ENCODE measurements around the gene TNFRSF14. TPM values are rescaled to one million over a fixed set of nuclear protein-coding genes. Genes with fewer than 3 reads are reported as not detected.
A peak's percentile ranks its signal among the peaks of the same experiment; 100 is the strongest.

The TNFRSF14 gene
- total and polyA plus RNA-seq, 7 experiments from 2014 or later = 52.5 to 253 (median 200) TPM

GRCh38 chr1:2529784-2530512 is 26.2 kb upstream of the TNFRSF14 start, which contains the start of gene HES5:
HES5 (minus strand) TSS chr1:2530263; CDS start chr1:2530164, 99 bp downstream.
- H3K4me1 ChIP-seq (ENCODE audit: control insufficient read depth in 2 of 2, insufficient read depth in 2 of 2, low read length in 2 of 2) = peaks cover 22 to 23% of the 10 kb centered on the region in 2 donors
- Mint-ChIP-seq H3K9me3 (no peaks in the 10 kb centered on the region), H3K4me3 (peak within 1 kb of the TSS; percentile 53 to 93 (median 77)), H3K36me3 (no peaks in the 10 kb centered on the region), H3K27me3 (peaks cover 0 to 48% (median 2%) of the 10 kb centered on the region in 5 donors), H3K4me1 (peaks cover 13 to 25% (median 18%) of the 10 kb centered on the region in 7 donors), H3K27ac (peak within 1 kb of the TSS in 1 of 9 donors; percentile 38)
- no peaks in the 10 kb centered on the region for H3K9me3 ChIP-seq (ENCODE audit: control insufficient read depth in 2 of 3, low read length in 3 of 3)
- H3K27ac ChIP-seq (ENCODE audit: low read depth, low read length) = no peak within 1 kb of the TSS
- DNase-seq (peak in 1 of 9 donors; percentile 34), ATAC-seq (no peak)
- CTCF ChIA-PET = no interaction called here
- H3K4me3 ChIP-seq (ENCODE audit: low read length) = peak within 1 kb of the TSS; percentile 13
- POLR2A ChIA-PET = interaction anchor here (0.5 to 13.2 kb wide), 2 partner anchors 14 to 990 kb away, joined by 3 to 294 read pairs; no protein-coding TSS in a partner anchor
- peaks cover 4 to 10% of the 10 kb centered on the region in 2 donors for H3K27me3 ChIP-seq (ENCODE audit: control insufficient read depth in 2 of 2, insufficient read depth in 2 of 2, low read length in 2 of 2)
- intact Hi-C loops (cut with micrococcal nuclease) = loop anchor here (5.0 to 10.0 kb wide), 4 partner anchors 235 to 1095 kb away; partner anchors contain the start of genes CALML6 (in 1 of the 2), NADK (in 1 of the 2), TMEM52 (in 1 of the 2) and TPRG1L (in 1 of the 2)
- peaks cover 0 to 4% (median 0%) of the 10 kb centered on the region in 3 experiments for H3K36me3 ChIP-seq (ENCODE audit: control insufficient read depth in 2 of 3, insufficient read depth in 3 of 3, low read length in 3 of 3)

- intact Hi-C loops (cut with micrococcal nuclease) = no loop called here
- no peak for ATAC-seq
- H3K9me3 ChIP-seq (ENCODE audit: control insufficient read depth in 2 of 3, low read length in 3 of 3) = no peaks in the 10 kb centered on the region
- peak overlapping the region; percentile 13 for H3K4me3 ChIP-seq (ENCODE audit: low read length)
- no peaks in the 10 kb centered on the region for H3K9me3 Mint-ChIP-seq
- no peaks in the 10 kb centered on the region for H3K36me3 Mint-ChIP-seq
- peaks cover 0 to 3% (median 0%) of the 10 kb centered on the region in 3 experiments for H3K36me3 ChIP-seq (ENCODE audit: control insufficient read depth in 2 of 3, insufficient read depth in 3 of 3, low read length in 3 of 3)
- no peak overlapping the region for H3K27ac ChIP-seq (ENCODE audit: low read depth, low read length)
- POLR2A ChIA-PET = interaction anchor here (0.5 to 13.2 kb wide), 4 partner anchors 14 to 990 kb away, joined by 3 to 294 read pairs (median 4); no protein-coding TSS in a partner anchor
- H3K27me3 Mint-ChIP-seq = peaks cover 0 to 50% (median 2%) of the 10 kb centered on the region in 5 donors
- peak in 1 of 9 donors; percentile 33 for DNase-seq
- H3K4me1 Mint-ChIP-seq = peaks cover 7 to 19% (median 14%) of the 10 kb centered on the region in 7 donors
- H3K4me1 ChIP-seq (ENCODE audit: control insufficient read depth in 2 of 2, insufficient read depth in 2 of 2, low read length in 2 of 2) = peaks cover 15 to 17% of the 10 kb centered on the region in 2 donors
- peaks cover 4 to 10% of the 10 kb centered on the region in 2 donors for H3K27me3 ChIP-seq (ENCODE audit: control insufficient read depth in 2 of 2, insufficient read depth in 2 of 2, low read length in 2 of 2)
- CTCF ChIA-PET = interaction anchor here (0.7 to 1.0 kb wide), 2 partner anchors 9 to 25 kb away, joined by 3 to 4 read pairs; partner anchors contain the start of gene TNFRSF14
- peak overlapping the region in 9 of 10 donors; percentile 37 to 93 (median 59) for H3K4me3 Mint-ChIP-seq
- H3K27ac Mint-ChIP-seq = peak overlapping the region in 1 of 9 donors; percentile 19
Observed at GRCh38 chr1:2530513-2531361, 25.4 kb upstream of the TNFRSF14 start.

- no peak for DNase-seq
- H3K4me1 Mint-ChIP-seq = peaks cover 0 to 13% (median 6%) of the 10 kb centered on the region in 7 donors
- intact Hi-C loops (cut with micrococcal nuclease) = no loop called here
- peaks cover 0 to 44% (median 2%) of the 10 kb centered on the region in 5 donors for H3K27me3 Mint-ChIP-seq
- H3K27ac Mint-ChIP-seq = no peak overlapping the region
- H3K9me3 Mint-ChIP-seq = no peaks in the 10 kb centered on the region
- ATAC-seq = no peak
- Histone ChIP-seq H3K9me3 (ENCODE audit: control insufficient read depth in 2 of 3, low read length in 3 of 3) (no peaks in the 10 kb centered on the region), H3K27me3 (ENCODE audit: control insufficient read depth in 2 of 2, insufficient read depth in 2 of 2, low read length in 2 of 2) (peaks cover 4 to 10% of the 10 kb centered on the region in 2 donors), H3K4me1 (ENCODE audit: control insufficient read depth in 2 of 2, insufficient read depth in 2 of 2, low read length in 2 of 2) (peaks cover 9 to 10% of the 10 kb centered on the region in 2 donors), H3K27ac (ENCODE audit: low read depth, low read length) (no peak overlapping the region), H3K36me3 (ENCODE audit: control insufficient read depth in 2 of 3, insufficient read depth in 3 of 3, low read length in 3 of 3) (no peaks in the 10 kb centered on the region), H3K4me3 (ENCODE audit: low read length) (no peak overlapping the region)
- ChIA-PET CTCF (no interaction called here), POLR2A (interaction anchor here (0.8 to 13.2 kb wide), 3 partner anchors 12 to 120 kb away, joined by 3 to 294 read pairs (median 5); partner anchors contain the start of gene PEX10)
- no peaks in the 10 kb centered on the region for H3K36me3 Mint-ChIP-seq
- no peak overlapping the region for H3K4me3 Mint-ChIP-seq
Observed at GRCh38 chr1:2532485-2533160, 23.5 kb upstream of the TNFRSF14 start.

GRCh38 chr1:2533365-2533764 is 22.8 kb upstream of the TNFRSF14 start:
- Histone ChIP-seq H3K27ac (ENCODE audit: low read depth, low read length) (no peak overlapping the region), H3K9me3 (ENCODE audit: control insufficient read depth in 2 of 3, low read length in 3 of 3) (no peaks in the 10 kb centered on the region), H3K36me3 (ENCODE audit: control insufficient read depth in 2 of 3, insufficient read depth in 3 of 3, low read length in 3 of 3) (no peaks in the 10 kb centered on the region), H3K27me3 (ENCODE audit: control insufficient read depth in 2 of 2, insufficient read depth in 2 of 2, low read length in 2 of 2) (peaks cover 4 to 10% of the 10 kb centered on the region in 2 donors), H3K4me3 (ENCODE audit: low read length) (no peak overlapping the region), H3K4me1 (ENCODE audit: control insufficient read depth in 2 of 2, insufficient read depth in 2 of 2, low read length in 2 of 2) (peaks cover 9 to 10% of the 10 kb centered on the region in 2 donors)
- CTCF ChIA-PET = no interaction called here
- Mint-ChIP-seq H3K4me1 (peaks cover 0 to 13% (median 6%) of the 10 kb centered on the region in 7 donors), H3K27ac (no peak overlapping the region), H3K27me3 (peaks cover 0 to 41% (median 2%) of the 10 kb centered on the region in 5 donors), H3K4me3 (no peak overlapping the region), H3K9me3 (no peaks in the 10 kb centered on the region), H3K36me3 (no peaks in the 10 kb centered on the region)
- intact Hi-C loops (cut with micrococcal nuclease) = no loop called here
- POLR2A ChIA-PET = interaction anchor here (0.5 to 13.2 kb wide), 4 partner anchors 11 to 350 kb away, joined by 3 to 294 read pairs (median 4); partner anchors contain the start of gene PEX10
- DNase-seq = no peak
- ATAC-seq = no peak

- DNase-seq (no peak), ATAC-seq (no peak)
- H3K9me3 Mint-ChIP-seq = no peaks in the 10 kb centered on the region
- peaks cover 5 to 9% of the 10 kb centered on the region in 2 donors for H3K4me1 ChIP-seq (ENCODE audit: control insufficient read depth in 2 of 2, insufficient read depth in 2 of 2, low read length in 2 of 2)
- POLR2A ChIA-PET = interaction anchor here (1.5 to 13.2 kb wide), 2 partner anchors 9 to 10 kb away, joined by 4 to 294 read pairs; no protein-coding TSS in a partner anchor
- H3K27ac ChIP-seq (ENCODE audit: low read depth, low read length) = no peak overlapping the region
- H3K27me3 Mint-ChIP-seq = peaks cover 0 to 39% (median 2%) of the 10 kb centered on the region in 5 donors
- H3K27me3 ChIP-seq (ENCODE audit: control insufficient read depth in 2 of 2, insufficient read depth in 2 of 2, low read length in 2 of 2) = peaks cover 4 to 10% of the 10 kb centered on the region in 2 donors
- H3K4me3 ChIP-seq (ENCODE audit: low read length) = no peak overlapping the region
- CTCF ChIA-PET = no interaction called here
- no peaks in the 10 kb centered on the region for H3K36me3 Mint-ChIP-seq
- no peak overlapping the region for H3K27ac Mint-ChIP-seq
- H3K4me3 Mint-ChIP-seq = no peak overlapping the region
- H3K4me1 Mint-ChIP-seq = peaks cover 0 to 6% (median 4%) of the 10 kb centered on the region in 7 donors
- H3K9me3 ChIP-seq (ENCODE audit: control insufficient read depth in 2 of 3, low read length in 3 of 3) = no peaks in the 10 kb centered on the region
- intact Hi-C loops (cut with micrococcal nuclease) = no loop called here
- H3K36me3 ChIP-seq (ENCODE audit: control insufficient read depth in 2 of 3, insufficient read depth in 3 of 3, low read length in 3 of 3) = no peaks in the 10 kb centered on the region
Observed at GRCh38 chr1:2534315-2534686, 21.9 kb upstream of the TNFRSF14 start.
